GM21423 (cell line): ENCODE data around the gene DDX51.
"Not testable (repeated sequence)": the region's sequence is repeated elsewhere in the genome, so short reads cannot be mapped to it uniquely, and the experiment has no call there.

Source experiments
- ATAC-seq: cut with Tn5 transposase; IDR thresholded peaks from one replicate; pipeline ENCODE4 v1.9.1; 2021; ENCODE audit warnings: mild to moderate bottlenecking, moderate library complexity; ENCODE audit not compliant: unreplicated experiment

DDX51 gene

DNA sequence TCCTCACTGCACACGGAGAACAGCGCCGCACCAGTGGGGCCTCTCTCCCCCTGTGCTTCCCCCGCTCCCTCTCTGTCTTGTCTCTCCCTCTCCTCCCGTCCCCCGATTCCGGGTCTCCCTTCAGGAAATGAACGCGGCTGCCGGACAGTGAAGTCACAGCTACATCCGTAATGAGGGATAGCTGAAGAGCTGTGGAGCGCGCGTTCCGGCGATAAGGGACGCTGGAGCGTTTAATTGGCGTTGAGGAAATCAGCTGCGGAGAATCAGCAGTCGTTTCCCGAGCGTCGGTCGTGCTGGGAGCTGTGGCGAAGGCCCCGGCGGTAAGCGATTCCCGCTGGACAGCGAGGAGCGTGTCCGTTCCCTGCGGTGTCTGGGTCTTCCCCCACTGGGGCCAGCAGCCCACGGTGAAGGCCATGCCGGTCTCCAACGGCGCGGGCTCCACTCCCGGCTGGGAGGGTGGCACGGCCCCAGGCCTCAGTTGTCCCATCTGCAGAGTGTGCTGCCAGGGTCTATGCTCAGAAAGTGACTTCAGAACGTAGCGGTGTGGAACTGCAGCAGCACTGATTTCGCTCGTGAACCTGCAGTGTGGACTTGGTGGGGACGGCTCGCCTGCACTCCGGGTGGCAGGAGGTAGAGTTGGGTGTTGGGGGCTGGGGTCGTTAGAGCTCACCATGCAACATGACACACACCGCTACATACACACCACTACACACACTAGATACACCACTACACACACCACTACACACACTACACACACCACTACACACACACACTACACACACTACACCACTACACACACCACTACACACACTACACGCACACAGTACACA is 11.0 kb upstream of the DDX51 start:
- no peak for ATAC-seq

DNA sequence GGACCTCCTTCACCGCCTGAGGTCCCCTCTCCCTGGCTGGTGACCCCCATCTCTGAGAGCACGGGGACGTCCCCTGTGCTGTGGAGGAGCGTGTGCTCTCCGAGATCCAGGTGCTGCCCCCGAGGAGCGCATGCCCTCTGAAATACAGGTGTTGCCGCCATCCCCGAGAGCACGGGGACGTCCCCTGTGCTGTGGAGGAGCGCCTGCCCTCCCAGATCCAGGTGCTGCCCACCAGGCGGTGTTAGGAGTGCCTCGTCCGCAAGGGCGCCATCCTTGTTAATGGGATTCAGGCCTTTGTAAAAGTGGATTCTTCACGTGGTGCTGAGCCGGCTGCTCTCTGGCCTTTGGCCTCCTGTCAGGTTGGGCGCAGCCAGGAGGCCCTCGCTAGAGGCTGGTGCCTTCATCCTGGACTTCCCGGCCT is 10.2 kb upstream of the DDX51 start:
- peak; percentile 12 for ATAC-seq

DNA sequence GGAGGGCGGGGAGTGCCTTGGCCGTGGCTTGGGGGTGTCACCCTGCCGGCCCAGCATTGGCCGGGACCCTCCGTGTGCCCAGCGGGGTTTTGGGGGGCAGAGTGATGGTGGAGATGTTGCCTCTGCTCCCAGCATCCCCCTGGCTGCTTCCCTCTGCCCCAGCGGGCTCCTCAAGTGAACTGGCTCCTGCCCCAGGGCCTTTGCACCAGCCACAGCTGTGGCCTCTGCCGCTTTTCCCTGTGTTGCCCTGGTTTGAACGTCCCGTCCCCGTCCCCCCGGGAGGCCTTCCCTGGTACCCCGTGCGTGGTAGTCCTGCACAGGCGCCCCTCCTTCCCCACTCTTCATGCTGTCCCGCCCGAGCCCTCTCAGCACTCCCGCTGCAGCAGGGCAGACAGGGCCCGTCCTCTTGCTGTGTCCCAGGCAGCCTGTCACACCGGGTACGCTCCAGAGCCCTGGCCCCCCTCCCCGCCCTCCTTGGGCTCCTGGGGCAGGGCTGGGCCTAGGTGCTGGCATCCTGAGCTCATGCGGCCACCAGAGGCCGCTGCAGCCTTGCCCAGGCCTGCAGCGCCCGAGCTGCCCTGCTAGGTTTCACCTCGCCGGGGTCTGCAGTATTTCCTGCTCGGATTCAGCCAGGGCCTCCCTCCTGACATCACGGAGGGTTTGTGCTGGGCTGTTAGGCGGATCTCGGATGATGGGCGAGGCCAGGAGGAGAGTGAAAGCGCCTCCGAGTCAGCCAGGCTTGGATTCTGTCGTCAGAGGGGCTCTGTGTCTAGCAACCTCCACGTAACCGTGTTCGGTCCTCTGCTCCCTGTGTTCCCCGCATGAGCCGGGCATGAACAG is 9.6 kb upstream of the DDX51 start:
- ATAC-seq, result peak; percentile 81

DNA sequence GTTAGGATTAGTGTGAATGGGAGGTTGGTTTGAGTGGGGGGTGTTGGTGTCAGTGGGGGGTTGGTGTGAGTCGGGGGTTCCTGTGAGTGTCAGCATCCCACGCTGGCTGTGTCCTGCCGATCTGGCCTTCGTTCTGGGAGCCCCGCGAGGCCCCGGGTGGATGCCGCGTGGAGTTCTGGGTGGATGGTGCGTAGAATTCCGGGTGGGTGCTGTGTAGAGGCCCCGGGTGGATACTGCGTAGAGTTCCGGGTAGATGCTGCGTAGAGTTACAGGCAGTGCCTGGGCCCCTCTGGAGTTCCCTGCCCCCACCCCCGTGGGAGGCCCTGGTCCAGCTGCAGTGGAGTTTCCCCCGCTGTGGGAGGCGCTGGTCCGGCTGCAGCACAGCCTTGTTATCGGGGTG is 8.8 kb upstream of the DDX51 start:
- no peak for ATAC-seq

DNA sequence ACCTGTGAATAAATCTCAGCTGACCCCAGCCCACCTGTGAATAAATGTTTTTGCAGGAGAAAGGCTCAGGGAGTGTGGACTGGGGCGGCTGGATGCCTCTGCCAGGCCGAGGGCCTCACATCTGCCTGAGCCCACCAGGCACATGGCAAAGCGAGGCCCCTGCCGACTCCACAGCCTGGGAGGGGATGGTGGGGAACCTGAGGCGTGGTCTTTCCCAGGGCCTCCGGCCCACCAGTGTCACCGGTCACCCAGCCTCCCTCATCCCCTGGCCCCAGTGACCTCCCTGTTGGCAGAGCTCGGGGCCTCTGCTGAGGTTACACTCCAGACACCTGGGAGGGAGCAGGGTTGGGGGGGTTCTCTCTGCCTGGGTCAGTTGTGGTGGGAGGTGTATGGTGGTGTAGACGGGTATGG is 8.3 kb upstream of the DDX51 start:
- no peak for ATAC-seq

DNA sequence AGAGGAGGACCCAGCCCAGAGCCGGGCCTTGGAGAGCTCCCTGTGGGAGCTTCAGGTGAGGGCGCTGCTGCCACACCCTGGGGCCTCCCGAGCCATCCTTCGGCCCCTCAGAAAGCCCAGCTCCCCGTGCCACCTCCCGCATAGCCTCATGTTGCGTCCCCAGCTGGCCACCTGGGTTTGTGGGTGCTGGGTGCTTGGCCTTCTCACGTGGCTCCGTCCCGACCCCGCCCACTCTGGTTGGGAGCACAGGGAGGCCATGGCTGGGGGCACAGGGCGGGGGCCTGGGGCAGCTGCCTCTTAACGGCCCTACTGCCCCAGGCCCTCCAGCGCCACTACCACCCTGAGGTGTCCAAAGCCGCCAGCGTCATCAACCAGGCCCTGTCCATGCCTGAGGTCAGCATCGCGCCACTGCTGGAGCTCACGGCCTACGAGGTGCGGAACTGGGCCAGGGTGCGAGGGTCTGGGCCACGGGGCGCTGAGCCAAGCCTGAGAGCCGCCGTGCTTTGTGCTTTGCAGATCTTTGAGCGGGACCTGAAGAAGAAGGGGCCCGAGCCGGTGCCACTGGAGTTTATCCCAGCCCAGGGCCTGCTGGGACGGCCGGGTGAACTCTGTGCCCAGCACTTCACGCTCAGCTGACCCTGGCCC is 7.8 kb upstream of the DDX51 start:
- ATAC-seq, result no peak

DNA sequence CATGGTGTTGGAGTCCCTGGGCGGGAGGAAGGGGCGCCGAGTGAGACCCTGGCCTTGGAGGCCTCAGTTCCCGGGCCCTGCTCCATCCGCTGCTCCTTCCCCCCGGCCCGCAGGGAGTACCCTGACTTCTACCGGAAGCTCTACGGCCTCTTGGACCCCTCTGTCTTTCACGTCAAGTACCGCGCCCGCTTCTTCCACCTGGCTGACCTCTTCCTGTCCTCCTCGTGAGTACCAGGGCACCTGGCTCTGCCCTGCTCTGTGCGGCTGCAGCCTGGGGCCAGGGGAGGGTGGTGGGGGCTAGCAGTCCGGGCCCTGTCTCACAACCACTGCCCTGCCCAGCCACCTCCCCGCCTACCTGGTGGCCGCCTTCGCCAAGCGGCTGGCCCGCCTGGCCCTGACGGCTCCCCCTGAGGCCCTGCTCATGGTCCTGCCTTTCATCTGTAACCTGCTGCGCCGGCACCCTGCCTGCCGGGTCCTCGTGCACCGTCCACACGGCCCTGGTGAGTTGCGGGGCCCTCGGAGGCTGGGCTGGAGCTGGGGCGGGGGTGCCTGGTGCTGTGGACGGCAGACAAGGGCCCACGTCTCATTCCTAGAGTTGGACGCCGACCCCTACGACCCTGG is 7.1 kb upstream of the DDX51 start:
- ATAC-seq, result no peak

DNA sequence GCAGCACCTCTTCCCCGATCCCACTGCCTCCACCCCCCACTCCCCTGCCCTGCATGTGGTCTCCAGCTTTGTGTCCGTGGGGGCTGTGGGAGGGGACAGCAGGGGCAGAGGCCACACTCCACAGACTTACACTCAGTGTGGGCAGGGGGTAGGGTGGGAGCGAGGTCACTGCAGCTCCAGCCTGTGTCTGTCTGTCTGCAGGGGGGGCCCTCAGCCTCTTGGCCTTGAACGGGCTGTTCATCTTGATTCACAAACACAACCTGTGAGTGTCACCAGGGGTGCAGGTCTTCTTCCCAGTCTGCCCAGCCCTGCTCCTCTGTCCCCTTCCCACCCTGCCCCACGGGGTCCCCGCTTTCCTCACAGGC is 6.6 kb upstream of the DDX51 start:
- no peak for ATAC-seq

DNA sequence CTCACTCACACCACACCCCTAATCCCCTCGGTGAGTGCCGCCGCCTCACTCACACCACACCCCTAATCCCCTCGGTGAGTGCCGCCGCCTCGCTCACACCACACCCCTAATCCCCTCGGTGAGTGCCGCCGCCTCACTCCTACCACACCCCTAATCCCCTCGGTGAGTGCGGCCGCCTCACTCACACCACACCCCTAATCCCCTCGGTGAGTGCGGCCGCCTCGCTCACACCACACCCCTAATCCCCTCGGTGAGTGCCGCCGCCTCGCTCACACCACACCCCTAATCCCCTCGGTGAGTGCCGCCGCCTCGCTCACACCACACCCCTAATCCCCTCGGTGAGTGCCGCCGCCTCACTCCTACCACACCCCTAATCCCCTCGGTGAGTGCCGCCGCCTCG is 5.4 kb upstream of the DDX51 start:
- ATAC-seq, result not testable (repeated sequence)

DNA sequence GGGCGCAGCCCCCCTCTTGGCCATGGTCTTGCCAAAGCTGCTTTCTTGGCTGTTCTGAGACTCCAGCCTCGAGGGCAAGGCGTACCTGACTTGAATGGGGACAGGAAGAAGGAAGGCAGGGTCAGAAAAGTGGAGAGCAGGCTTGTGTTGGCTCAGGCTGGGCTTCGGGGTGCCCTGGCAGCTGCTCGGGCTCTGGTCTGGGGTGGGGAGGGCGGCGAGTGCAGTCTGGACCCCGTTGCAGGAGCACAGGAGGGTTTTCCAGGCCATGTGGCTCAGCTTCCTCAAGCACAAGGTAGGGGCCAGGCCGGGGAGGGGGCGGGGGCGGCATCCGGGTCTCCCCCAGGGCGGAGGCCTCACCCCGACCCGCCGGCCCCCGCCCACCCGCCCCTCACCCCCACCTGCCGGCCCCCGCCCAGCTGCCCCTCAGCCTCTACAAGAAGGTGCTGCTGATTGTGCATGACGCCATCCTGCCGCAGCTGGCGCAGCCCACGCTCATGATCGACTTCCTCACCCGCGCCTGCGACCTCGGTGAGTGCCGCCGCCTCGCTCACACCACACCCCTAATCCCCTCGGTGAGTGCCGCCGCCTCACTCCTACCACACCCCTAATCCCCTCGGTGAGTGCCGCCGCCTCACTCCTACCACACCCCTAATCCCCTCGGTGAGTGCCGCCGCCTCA is 4.4 kb upstream of the DDX51 start:
- no peak for ATAC-seq

DNA sequence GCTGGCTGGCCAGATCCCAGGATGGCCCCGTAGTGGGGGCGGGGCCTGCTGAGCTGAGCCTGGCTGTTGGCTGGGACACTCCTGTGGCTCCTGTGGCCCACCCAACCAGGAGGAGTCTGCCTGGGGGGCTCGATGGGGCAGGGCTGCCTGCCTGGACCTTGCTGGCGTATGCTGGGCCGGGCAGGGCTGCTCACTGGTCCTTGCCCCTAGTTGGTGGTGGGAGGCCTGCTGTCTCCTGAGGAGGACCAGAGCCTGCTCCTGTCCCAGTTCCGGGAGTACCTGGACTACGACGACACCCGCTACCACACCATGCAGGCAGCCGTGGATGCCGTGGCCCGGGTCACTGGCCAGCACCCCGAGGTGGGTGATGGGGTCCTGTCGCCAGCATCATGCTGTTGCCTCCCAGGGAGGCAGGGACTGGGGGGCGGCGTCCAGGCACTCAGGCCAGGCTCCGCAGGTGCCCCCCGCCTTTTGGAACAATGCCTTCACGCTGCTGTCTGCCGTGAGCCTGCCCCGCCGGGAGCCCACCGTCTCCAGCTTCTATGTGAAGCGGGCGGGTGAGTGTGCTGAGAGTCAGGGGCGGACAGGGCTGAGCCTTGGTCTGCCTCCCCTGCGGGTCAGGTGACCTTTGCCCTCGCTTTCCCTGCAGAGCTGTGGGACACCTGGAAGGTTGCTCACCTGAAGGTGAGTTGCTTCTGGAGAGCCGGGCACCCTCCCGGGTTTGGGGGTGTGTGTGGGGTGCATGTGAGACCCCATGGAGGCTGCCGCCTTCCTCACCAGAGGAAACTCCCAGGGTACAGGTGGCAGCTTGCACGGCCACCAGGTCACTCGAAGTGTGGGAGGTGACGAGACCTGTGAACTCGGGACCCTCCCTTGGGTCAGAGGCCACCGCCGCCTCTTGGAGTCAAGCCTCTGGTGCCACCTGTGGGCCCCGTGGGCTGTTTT is 3.6 kb upstream of the DDX51 start:
- no peak for ATAC-seq

DNA sequence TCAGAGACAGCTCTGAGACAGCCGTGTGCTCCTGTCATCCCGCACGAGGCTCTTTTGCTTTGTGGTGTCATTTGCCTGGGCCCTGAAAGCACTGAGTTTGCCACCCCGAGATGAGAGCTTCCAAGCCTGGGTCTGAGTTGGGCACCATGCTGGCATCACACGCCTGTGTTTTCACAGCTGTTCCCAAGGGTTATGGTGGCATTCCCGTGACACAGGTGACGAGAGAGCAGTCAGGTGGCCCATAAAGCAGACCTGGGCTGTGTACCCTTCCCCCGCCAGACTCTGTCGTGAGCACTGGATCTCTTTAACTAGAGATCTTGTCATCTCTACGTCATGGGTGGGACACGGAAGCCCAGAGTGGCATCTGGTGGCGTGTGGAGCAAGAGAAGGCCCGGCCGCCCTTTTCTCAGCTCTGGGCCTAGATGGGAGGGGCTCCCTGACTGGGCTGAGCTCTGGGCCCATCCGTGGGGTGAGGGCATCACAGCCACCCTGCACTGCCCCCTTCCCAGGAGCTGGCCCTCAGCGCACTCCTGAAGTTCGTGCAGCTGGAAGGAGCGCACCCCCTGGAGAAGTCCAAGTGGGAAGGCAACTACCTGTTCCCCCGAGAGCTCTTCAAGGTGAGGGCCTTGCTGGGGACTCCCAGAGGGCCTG is 2.8 kb upstream of the DDX51 start:
- no peak for ATAC-seq

DNA sequence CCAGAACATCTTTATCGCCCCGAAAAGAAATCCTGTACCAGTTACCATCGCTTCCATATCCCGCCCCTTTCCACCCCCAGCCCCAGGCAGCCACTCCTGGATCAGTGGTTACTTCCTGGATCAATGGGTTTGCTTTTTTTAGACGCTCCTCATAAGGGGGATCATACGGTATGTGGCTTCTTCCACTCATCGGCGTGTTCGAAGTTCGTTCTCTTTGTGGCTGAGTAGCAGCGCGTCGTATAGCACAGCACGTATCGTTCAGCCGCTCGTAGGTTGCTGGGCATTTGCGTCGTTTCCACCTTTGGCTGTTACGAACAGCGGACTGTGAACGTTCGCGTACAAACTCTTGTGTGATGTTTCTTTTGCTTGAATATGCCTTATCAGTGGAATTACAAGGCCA is 2.0 kb upstream of the DDX51 start:
- no peak for ATAC-seq

DNA sequence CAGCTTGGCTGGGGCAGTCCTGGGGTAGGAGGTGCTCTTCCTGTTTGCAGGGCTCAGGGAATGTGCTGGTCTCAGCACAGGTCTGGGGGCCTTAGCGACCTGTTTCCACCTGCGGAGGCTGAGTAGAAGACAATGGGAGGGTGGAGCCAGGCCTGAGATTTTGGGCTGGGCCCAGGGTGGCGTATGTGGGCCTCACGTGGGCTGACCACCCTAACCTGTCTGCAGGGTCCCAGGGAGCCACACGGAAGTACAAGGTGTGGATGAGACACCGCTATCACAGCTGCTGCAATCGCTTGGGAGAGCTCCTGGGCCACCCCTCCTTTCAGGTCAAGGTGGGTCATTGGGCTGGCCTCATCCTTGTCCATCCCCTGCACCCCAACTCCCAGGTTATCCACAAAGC is 1.2 kb upstream of the DDX51 start:
- no peak for ATAC-seq

DNA sequence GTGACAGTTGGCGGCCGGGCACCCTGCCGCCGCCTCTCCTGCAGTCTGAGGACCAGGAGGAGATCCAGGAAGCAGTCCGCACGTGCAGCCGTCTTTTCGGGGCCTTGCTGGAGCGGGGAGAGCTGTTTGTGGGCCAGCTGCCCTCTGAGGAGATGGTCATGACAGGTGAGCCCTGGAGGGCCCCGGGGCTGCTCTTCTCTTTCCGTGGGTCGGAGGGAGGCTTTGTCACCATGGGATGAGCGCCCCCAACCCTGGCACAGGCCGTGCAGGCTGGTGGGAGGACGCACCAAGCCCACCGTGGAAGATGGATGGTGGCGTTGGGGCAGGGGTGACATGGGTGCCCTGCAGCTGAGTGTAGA is 670 bp upstream of the DDX51 start:
- ATAC-seq, result peak; percentile 2

DNA sequence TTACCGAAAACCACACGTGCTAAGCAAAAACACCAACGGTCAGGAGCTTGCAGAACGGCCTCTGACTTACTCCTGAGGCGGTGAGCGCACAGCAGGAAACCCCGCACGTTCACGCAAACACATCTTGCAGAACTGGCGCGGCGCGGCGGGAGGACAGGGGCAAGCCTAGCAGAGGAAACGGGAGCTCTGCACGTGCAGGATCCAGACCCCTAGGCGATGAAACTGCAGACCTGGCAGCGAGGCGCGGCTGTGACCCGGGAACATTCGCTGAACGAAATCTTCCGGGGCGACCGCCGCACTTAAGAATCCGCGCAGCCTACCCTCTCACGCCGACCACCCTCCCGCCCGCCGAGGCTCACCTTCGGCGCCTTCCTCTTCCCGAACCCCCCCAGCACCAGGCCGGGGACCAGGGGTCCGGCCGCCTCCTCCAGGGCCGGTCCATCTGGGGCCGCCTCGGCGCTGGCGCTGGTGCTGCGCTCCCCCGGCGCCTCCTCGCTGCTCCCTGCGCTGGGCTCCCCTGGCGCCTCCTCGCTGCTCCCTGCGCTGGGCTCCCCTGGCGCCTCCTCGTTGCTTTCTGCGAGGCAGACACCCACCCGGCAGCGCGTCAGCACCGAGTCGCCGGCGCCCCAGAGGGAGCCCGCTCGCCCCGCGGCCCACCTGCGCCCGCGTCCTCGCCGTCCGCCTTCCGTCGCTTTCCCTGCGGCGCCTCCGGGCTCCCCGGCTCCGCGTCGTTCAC is 615 bp downstream of the DDX51 start:
- ATAC-seq, result peak; percentile 30

DNA sequence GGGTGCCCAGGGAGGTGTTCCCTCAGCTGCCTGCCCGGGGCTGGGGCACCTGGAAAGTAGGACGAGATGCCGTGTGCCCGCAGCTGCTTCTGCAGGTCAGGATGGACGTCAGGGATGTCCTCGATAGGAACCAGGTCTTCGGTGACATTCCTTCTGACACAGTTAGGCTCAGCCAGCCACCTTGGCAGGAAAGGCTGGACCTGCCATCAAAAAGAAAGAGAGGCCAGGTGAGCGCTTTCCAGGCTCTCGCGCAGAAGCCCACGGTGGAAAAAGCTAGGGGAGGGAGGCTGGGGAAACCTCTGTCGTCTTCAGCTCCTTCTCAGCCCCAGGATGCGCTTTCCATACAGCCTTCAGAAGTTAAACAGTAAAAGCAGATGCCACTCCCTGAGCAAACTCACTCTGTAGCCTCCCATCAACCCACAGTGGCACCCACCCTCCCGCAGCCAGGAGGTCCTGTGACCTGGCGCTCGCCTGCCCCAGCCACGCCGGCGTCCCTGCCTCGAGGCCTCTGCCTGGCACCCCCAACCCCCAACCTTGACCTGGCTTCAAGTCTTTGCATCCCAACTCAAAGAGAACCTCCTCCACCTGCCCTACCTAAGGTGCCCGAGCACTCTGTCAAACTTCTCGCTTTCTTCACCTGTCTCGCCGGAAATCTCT is 1.3 kb downstream of the DDX51 start:
- ATAC-seq, result no peak
